ENCODE results near the gene BFSP2.
A peak's percentile ranks its signal among the peaks of the same experiment; 100 is the strongest.

BFSP2 gene

GRCh38 chr3:133444423-133444774 is 44.5 kb downstream of the BFSP2 start:
- in situ Hi-C loops (cut with MboI; ENCODE audit: low pct_unique_long_range_greater_than_20kb, low sequenced_read_pairs) = no loop called here
- no peak for DNase-seq

GRCh38 chr3:133445108-133445507 is 45.3 kb downstream of the BFSP2 start:
- in situ Hi-C loops (cut with MboI; ENCODE audit: low pct_unique_long_range_greater_than_20kb, low sequenced_read_pairs) = no loop called here
- DNase-seq = no peak

GRCh38 chr3:133447750-133448477 is 48.1 kb downstream of the BFSP2 start:
- in situ Hi-C loops (cut with MboI; ENCODE audit: low pct_unique_long_range_greater_than_20kb, low sequenced_read_pairs) = no loop called here
- DNase-seq = no peak

GRCh38 chr3:133448478-133449122 is 48.7 kb downstream of the BFSP2 start:
- in situ Hi-C loops (cut with MboI; ENCODE audit: low pct_unique_long_range_greater_than_20kb, low sequenced_read_pairs) = no loop called here
- DNase-seq = no peak

GRCh38 chr3:133451309-133451708 is 51.5 kb downstream of the BFSP2 start:
- in situ Hi-C loops (cut with MboI; ENCODE audit: low pct_unique_long_range_greater_than_20kb, low sequenced_read_pairs) = no loop called here
- no peak for DNase-seq

- DNase-seq = no peak
- in situ Hi-C loops (cut with MboI; ENCODE audit: low pct_unique_long_range_greater_than_20kb, low sequenced_read_pairs) = no loop called here
These were observed 52.9 kb downstream of the BFSP2 start for GRCh38 chr3:133452641-133453319.

GRCh38 chr3:133453383-133453782 is 53.5 kb downstream of the BFSP2 start:
- no peak for DNase-seq
- in situ Hi-C loops (cut with MboI; ENCODE audit: low pct_unique_long_range_greater_than_20kb, low sequenced_read_pairs) = no loop called here

- in situ Hi-C loops (cut with MboI; ENCODE audit: low pct_unique_long_range_greater_than_20kb, low sequenced_read_pairs) = no loop called here
These were observed 55.4 kb downstream of the BFSP2 start for GRCh38 chr3:133455281-133455680.

GRCh38 chr3:133455960-133456359 is 56.1 kb downstream of the BFSP2 start:
- in situ Hi-C loops (cut with MboI; ENCODE audit: low pct_unique_long_range_greater_than_20kb, low sequenced_read_pairs) = no loop called here

More at GRCh38 chr3:133455281-133455680, 55.4 kb downstream of the BFSP2 start:
- no peak for DNase-seq

GRCh38 chr3:133457025-133457424 is 57.2 kb downstream of the BFSP2 start:
- no peak for DNase-seq
- in situ Hi-C loops (cut with MboI; ENCODE audit: low pct_unique_long_range_greater_than_20kb, low sequenced_read_pairs) = no loop called here

More at GRCh38 chr3:133455960-133456359, 56.1 kb downstream of the BFSP2 start:
- DNase-seq = no peak

- in situ Hi-C loops (cut with MboI; ENCODE audit: low pct_unique_long_range_greater_than_20kb, low sequenced_read_pairs) = no loop called here
- DNase-seq = no peak
These were observed 57.7 kb downstream of the BFSP2 start for GRCh38 chr3:133457465-133458067.

- DNase-seq = no peak
- in situ Hi-C loops (cut with MboI; ENCODE audit: low pct_unique_long_range_greater_than_20kb, low sequenced_read_pairs) = no loop called here
These were observed 59.5 kb downstream of the BFSP2 start for GRCh38 chr3:133459400-133459799.

- in situ Hi-C loops (cut with MboI; ENCODE audit: low pct_unique_long_range_greater_than_20kb, low sequenced_read_pairs) = no loop called here
- DNase-seq = no peak
These were observed 61.0 kb downstream of the BFSP2 start for GRCh38 chr3:133460809-133461208.

- in situ Hi-C loops (cut with MboI; ENCODE audit: low pct_unique_long_range_greater_than_20kb, low sequenced_read_pairs) = no loop called here
These were observed 61.4 kb downstream of the BFSP2 start for GRCh38 chr3:133461291-133461690.

GRCh38 chr3:133463347-133463860 is 63.5 kb downstream of the BFSP2 start:
- in situ Hi-C loops (cut with MboI; ENCODE audit: low pct_unique_long_range_greater_than_20kb, low sequenced_read_pairs) = no loop called here
- no peak for DNase-seq

More at GRCh38 chr3:133461291-133461690, 61.4 kb downstream of the BFSP2 start:
- no peak for DNase-seq

- peak; percentile 28 for DNase-seq
- in situ Hi-C loops (cut with MboI; ENCODE audit: low pct_unique_long_range_greater_than_20kb, low sequenced_read_pairs) = no loop called here
These were observed 64.7 kb downstream of the BFSP2 start for GRCh38 chr3:133464573-133464972.

- peak; percentile 89 for DNase-seq
- in situ Hi-C loops (cut with MboI; ENCODE audit: low pct_unique_long_range_greater_than_20kb, low sequenced_read_pairs) = no loop called here
These were observed 66.9 kb downstream of the BFSP2 start for GRCh38 chr3:133466531-133467386.

- in situ Hi-C loops (cut with MboI; ENCODE audit: low pct_unique_long_range_greater_than_20kb, low sequenced_read_pairs) = no loop called here
- DNase-seq = no peak
These were observed 67.9 kb downstream of the BFSP2 start for GRCh38 chr3:133467780-133468179.

- no peak for DNase-seq
- in situ Hi-C loops (cut with MboI; ENCODE audit: low pct_unique_long_range_greater_than_20kb, low sequenced_read_pairs) = no loop called here
These were observed 68.4 kb downstream of the BFSP2 start for GRCh38 chr3:133468251-133468721.
